Hematopoietic multipotent progenitor cell treated with erythropoietin and hydrocortisone succinate and interleukin-3 and kit ligand, for 8 days (in vitro differentiated cells): ENCODE results near the gene ARHGAP8.
A peak's percentile ranks its signal among the peaks of the same experiment; 100 is the strongest.

Source experiments
- DNase-seq: peaks from one replicate; pipeline ENCODE4 v3.0.0-alpha.2; 2015

The ARHGAP8 gene

DNA sequence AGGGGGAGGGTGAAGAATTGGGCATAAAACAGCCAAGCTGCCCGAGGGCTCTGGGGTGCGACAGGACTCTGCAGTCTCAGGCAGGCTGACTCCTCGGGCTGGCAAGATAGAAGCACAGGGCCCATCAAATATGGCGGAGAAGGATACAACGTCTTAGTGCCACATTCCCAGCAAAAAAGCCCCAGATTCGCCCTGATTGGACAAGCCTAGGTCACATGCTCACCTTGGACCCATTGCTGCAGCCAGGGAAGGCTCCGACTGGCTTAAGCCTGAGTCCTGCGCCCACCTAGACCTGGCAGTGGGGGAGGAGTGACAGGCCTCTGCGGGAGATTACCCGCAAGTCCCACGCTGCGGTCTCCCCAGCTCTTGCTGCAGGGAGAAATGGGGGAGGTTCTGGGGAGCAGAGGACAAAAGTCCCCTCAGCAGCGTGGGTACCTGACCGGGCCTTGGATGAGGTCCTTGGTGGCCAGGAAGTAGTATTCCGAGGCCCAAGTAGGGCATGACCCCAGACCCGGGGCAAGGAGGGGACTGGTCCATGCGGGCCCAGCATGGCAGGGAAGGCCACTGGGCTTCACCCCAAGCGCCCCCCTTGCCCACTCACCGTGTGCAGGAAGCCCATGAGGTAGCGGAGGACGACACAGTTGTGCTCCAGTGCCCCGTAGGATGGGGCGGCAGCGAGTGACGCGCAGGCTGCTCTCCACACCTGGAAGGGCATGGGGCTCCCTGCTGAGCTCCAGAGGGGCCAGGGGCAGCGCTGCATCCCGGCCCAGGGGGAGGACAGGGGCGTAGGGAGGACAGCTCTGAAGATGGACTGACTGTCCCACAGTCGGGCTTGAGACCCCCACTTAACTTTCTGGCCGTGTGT, 113.0 kb downstream of the ARHGAP8 start:
- DNase-seq = no peak

- DNase-seq = no peak
These were observed 116.8 kb downstream of the ARHGAP8 start for GRCh38 chr22:44869196-44869595.

- peak; percentile 74 for DNase-seq
These were observed 117.6 kb downstream of the ARHGAP8 start for GRCh38 chr22:44870021-44870420.

DNA sequence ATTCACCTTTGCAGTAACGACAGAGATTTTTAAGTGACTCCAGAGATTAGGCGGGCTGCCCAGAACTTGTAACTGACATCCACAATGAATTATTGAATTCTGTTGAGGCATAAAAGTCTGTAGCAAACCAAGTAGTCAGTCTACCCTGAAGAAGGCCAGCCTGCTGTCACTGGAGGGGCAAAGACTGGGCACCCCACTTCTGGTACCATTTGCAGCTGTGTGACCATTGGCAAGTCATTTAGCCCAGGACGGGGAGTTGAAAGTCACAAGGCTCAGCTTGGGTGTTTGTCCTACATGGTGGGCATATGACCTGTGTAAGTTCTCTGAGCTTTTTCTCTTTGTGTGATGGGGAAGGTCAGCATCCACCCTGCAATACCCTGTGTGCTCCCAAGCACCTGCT, 119.4 kb downstream of the ARHGAP8 start:
- DNase-seq = no peak

GRCh38 chr22:44876921-44877320, 124.5 kb downstream of the ARHGAP8 start:
- DNase-seq = no peak

DNA sequence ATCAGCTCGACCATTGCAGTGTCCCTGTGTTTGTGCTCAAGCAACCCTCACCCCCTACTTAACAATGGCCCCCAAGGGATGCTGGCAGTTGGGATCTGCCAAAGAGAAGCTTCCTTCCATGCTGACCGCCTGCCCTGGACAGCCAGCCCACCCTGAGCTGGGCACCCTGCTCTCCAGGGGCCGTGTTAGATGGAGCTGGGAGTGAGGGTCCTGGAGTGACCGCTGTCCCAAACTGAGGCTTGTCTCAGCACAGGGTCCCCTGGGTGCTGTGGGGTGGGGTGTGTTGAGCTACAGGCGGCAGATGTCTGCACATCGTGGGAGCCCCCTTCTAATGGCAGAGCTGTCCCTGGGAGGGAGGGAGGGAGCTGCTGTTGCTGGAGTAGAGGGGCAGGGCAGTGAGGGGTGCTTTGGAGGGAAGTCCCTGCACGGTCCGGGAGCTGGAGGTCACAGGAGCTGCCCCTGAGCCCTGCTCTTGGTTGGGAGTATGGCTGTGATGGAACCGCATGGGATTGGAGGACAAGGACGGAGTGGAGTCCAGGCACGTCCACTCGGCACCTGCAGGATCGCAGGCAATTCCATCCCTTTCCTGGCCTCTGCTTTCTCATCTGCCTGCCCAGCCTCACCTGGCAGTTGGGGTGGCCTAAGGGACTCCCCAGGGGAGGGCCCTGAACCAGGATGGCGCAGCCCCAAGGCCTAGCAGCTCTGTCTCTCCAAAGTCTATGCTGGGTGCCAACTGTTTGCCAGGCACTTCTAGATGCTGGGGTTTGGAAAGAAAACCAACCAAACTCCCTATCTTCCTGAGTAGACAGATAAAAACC, 126.3 kb downstream of the ARHGAP8 start:
- DNase-seq = no peak

GRCh38 chr22:44879301-44879680, 126.9 kb downstream of the ARHGAP8 start:
- DNase-seq = no peak

GRCh38 chr22:44880610-44881290, 128.4 kb downstream of the ARHGAP8 start:
- no peak for DNase-seq

DNA sequence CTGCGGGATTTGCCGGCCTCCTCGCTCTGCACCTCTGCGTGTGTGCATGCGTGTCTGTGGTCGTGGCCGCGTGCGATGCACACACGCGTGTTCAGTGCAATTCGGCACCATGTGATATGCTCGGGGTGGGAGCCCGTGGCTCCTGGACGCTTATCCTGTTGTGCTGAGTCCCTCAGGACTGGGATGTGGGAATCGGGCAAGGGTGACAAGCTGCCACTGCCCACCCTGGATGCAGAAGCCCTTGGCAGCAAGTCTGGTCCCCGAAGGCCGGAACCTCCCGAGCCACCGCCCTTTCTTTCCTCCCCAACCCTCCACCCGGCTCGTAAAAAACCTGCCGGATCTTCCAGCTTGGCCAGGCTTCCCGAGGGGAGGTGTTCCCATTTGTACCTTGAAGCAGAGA, 129.2 kb downstream of the ARHGAP8 start:
- no peak for DNase-seq

DNA sequence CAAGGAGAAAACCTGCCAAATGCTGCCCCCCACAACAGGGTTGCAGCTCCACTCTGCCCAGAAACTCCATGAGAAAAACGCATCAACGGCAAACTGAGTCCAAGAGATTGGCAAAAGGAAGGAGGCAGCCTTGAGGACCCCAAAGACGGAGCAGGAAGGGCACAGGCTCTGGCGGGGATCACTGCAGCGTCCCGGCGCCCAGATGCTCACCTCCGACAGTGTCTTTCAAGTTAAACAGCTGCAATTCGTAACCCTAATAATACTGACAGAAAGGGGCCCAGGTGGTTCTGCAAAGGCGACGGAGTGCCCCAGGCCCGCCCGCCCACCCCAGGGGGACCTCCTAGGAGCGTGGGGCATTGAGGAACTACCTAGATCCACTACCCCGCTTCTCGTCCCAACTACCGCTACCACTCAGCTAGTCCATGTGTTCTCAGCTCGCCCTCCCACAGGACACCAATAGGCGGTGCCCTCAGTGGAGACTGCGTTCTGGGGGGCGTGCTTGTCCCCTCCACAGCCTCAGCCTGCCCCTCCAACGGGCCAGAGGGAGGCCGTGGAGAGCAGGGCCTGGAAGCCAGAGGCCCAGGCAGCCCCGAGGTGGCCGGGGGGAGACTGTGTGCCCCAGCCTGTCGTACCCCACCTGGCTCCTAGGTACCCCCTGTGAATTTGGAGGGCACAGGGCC, 130.0 kb downstream of the ARHGAP8 start:
- no peak for DNase-seq

DNA sequence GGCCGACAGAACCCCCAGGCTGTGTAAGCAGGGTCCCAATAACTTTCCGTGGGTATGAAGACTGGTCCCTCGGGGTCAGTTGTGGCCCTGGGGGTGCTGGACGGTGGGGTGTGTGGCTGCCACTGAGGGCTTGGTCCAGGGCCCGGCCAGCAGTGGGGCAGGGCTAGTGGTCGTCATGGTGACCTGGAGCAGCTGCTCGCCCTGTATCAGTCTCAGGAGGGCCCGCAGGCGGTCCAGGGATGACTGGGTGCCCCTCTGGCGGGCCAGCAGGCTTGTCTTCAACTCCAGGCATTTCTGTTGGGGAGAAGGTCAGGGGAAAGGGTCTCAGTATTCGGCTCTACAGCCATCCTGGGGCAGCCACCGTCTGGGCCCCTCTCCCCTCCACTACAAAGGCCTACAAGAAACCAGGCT, 130.6 kb downstream of the ARHGAP8 start:
- DNase-seq = no peak

- DNase-seq = no peak
These were observed 132.2 kb downstream of the ARHGAP8 start for GRCh38 chr22:44884562-44884961.

- no peak for DNase-seq
These were observed 132.8 kb downstream of the ARHGAP8 start for GRCh38 chr22:44884968-44885805.

DNA sequence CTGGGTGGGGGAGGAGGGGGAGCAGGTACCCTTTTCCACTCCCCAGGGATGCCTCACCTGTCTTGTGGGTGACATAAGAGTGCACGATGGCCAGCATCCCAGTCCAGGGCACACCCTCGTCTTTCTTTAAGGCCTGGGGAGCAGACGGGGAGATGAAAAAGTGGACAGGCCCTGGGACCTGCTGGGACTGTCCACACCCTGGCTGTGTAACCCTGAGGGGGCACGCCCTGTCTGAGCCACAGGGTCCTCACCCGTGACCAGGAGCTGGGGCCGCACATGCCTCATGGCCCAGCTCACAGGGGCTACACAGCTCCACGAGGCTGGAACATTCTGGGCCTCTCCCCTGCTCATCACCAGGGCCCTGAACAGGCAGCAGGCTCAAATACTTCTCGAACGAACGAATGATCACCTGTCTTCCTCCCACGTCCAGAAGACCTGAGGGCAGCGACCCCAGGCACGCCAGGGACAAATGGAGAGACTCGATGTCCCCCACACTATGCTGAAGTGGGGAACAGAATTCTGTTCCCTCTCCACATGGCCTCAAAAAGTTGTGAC, 133.5 kb downstream of the ARHGAP8 start:
- DNase-seq = no peak

DNA sequence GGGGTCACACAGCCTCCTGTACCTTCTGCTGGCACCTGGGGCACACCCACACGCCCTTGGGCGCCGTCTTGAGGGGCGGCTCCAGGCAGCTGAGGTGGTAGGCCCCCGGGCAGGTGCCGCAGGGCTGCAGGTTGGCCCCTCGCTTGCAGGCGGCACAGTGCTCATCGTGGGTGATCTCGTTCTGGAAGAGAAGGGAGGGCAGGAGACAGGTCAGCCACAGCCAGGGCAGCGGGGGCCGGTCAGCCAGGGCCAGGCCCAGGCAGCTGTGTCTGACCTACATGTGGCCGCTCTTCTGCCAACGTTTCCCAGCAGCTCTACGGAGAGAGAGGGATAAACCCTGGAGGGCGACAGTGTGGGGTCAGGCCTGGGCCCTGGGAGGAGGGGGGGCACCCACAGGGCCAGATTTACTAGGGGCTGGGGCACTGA, 135.6 kb downstream of the ARHGAP8 start:
- DNase-seq = no peak

DNA sequence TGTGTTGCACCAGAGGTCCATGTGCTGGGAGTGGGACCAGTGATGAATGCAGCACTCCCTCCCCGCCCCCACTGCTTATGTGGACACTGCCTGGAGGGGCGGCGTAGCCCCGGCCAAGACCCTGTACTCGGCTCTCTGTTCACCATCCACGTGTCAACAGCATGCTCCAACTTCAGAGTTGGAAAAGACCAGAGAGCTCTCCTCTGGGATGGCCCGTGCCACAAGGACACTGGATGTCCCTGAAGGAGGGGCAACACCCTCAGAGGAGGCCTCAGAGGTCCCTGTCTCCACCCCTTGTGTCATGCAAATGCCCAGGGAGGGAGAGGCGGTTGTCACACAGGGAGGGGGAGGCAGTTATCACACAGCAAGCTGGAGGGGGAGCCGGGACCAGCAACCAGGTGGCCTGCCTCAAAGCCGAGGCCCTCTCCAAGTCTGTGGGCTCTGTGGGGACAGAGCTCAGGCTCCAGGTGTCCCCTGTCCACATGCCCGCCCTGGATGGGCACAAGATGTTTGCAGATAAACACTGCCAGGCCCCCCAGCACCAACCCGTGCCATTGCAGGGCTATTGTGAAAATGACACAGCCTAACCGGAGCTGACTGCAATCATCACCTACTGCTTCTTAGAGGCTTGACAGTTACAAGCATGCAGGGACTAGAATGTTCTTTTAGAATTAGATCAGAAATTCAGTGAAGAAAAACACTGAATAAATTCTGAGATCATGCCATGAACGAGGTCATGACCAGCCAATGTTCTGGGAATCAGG, 136.3 kb downstream of the ARHGAP8 start:
- no peak for DNase-seq

- DNase-seq = no peak
These were observed 137.0 kb downstream of the ARHGAP8 start for GRCh38 chr22:44889255-44889878.

DNA sequence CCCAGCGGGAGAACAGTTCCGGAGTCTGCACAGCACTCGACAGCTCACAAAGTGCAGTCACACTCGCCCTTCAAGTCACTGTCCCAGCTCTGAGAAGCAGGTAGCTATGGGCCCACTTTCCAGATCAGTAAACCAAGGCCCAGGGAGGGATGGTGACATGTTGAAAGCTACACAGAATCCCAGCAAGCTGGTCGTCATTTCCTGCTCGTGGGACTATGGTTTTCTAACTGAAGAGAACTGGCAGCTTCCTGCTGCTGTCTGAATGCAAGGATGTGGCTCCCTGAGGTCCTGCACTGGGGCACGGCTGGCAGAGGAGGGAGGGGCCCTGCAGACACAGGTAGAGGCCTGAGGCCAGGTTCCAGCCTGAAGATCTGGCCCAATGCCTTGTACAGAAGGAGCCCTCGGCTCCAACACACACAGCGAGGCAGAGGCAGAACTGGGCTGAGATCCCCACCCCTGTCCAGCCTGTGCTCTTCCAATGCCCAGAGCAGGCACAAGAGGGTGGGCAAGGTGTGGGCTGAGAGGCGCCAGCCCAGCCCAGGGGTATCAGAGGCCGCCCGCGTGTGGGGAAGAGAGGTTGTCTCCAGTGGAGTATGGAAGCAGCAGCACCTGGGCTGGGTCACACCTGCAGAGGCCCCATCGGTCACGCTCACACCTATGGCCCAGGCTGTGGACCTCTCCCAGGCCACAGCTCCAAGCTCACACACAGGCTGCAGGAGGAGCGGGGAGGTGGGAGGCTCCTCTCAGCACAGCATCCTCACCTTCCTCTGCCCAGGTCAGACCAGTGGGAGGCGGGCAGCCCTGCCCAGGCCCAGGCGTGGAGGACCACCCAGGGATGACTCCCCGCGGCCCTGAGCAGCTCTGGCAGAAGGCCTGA, 138.3 kb downstream of the ARHGAP8 start:
- DNase-seq = no peak

GRCh38 chr22:44891293-44891747, 138.9 kb downstream of the ARHGAP8 start:
- DNase-seq = no peak
